ENCODE measurements around the gene PDYN.

Gene PDYN

DNA sequence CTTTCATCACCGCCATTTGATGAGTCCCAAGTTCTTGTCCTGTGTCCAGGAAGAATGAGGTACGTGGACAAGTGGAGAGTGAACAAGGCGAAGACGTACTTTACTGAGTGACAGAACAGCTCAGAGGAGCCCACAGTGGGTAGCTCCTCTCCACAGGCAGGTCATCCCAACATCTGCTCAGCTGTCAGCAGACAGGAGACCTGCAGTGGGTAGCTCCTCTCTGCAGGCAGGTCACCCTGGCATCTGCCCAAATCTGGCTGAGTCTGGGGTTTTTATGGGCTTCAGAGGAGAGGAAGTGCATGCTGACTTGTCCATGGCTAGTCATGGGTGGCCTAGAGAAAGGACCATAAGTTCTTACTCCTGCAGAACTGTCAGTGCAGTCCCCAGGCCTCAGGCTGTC, 32.7 kb upstream of the PDYN start:
- ChIA-PET POLR2A (no interaction called here), CTCF (no interaction called here)
- TF ChIP-seq SUZ12 (IDR thresholded peaks at IDR 0.05) = no peak
- DNase-seq (ENCODE audit: extremely low spot score) = no peak

DNA sequence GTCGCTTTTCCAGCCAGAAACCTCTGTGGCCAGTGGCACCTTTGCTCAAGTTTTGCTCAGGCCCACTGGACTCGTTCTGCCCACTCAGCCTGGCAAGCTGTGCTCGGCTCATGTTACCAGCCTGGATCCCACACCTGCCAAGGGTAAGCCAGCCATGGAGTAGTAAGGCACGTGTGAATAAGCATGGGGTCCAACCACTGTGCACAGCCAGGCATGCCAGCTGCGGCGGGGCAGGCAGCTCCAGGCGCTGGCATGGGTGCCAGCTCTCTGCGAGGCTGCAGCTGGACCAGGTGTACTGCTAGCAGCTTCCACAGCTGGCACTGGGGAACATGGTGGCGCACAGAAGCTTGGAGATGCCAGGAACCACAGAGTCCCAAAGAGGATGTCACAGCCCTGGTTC, 32.1 kb upstream of the PDYN start:
- ChIA-PET POLR2A (no interaction called here), CTCF (interaction anchor here (1.3 kb wide), 1 partner anchor 67 kb away, joined by 4 read pairs; no protein-coding TSS in a partner anchor)
- no peak for TF ChIP-seq L3MBTL2 (conservative IDR thresholded peaks at IDR 0.05)
- TF ChIP-seq LEF1 (IDR thresholded peaks at IDR 0.05; ENCODE audit: borderline replicate concordance) = no peak
- no peak for TF ChIP-seq FOXA1 (IDR thresholded peaks at IDR 0.05)
- no peak for TF ChIP-seq FOXK2 (IDR thresholded peaks at IDR 0.05)
- no peak for TF ChIP-seq FOXM1 (IDR thresholded peaks at IDR 0.05; ENCODE audit: borderline replicate concordance)
- no peak for TF ChIP-seq SUZ12 (IDR thresholded peaks at IDR 0.05)
- TF ChIP-seq ARNT (IDR thresholded peaks at IDR 0.05) = no peak
- TF ChIP-seq SP1 (IDR thresholded peaks at IDR 0.05) = no peak
- TF ChIP-seq ELF4 (IDR thresholded peaks at IDR 0.05) = no peak
- TF ChIP-seq CTBP1 (IDR thresholded peaks at IDR 0.05; ENCODE audit: borderline replicate concordance) = no peak
- TF ChIP-seq HDGF (IDR thresholded peaks at IDR 0.05; ENCODE audit: borderline replicate concordance) = no peak
- no peak for TF ChIP-seq ZNF384 (IDR thresholded peaks at IDR 0.05)
- no peak for DNase-seq (ENCODE audit: extremely low spot score)

DNA sequence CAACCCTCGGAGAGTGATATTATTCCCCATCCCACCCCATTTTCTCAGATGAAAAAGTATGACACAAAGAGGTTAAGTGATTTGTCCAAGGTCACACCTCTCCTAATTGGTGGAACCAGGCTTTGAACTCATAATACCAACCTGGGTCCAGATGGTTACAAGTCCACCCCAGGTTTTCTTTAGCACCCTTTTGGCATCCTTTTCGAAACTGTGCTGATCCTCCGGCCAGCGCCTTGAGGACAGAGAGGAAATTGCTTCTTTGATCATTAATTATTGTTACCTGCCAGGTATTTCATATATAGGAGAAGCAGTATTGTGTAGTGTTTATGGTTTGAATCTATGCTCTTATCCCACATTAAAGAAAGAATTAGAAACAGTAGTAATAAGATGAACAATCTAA, 29.3 kb upstream of the PDYN start:
- TF ChIP-seq ELF4 (IDR thresholded peaks at IDR 0.05) = no peak
- no peak for TF ChIP-seq CTBP1 (IDR thresholded peaks at IDR 0.05; ENCODE audit: borderline replicate concordance)
- TF ChIP-seq FOXM1 (IDR thresholded peaks at IDR 0.05; ENCODE audit: borderline replicate concordance) = no peak
- no peak for TF ChIP-seq LEF1 (IDR thresholded peaks at IDR 0.05; ENCODE audit: borderline replicate concordance)
- TF ChIP-seq HDGF (IDR thresholded peaks at IDR 0.05; ENCODE audit: borderline replicate concordance) = no peak
- TF ChIP-seq FOXK2 (IDR thresholded peaks at IDR 0.05) = no peak
- no peak for TF ChIP-seq SUZ12 (IDR thresholded peaks at IDR 0.05)
- TF ChIP-seq L3MBTL2 (conservative IDR thresholded peaks at IDR 0.05) = no peak
- no peak for TF ChIP-seq SP1 (IDR thresholded peaks at IDR 0.05)
- TF ChIP-seq TARDBP (IDR thresholded peaks at IDR 0.05) = no peak
- no peak for TF ChIP-seq BHLHE40 (IDR thresholded peaks at IDR 0.05; ENCODE audit: borderline replicate concordance)
- no peak for TF ChIP-seq FOXA1 (IDR thresholded peaks at IDR 0.05)
- no peak for DNase-seq (ENCODE audit: extremely low spot score)
- POLR2A ChIA-PET = no interaction called here
- CTCF ChIA-PET = interaction anchor here (0.6 kb wide), 1 partner anchor 69 kb away, joined by 3 read pairs; no protein-coding TSS in a partner anchor

DNA sequence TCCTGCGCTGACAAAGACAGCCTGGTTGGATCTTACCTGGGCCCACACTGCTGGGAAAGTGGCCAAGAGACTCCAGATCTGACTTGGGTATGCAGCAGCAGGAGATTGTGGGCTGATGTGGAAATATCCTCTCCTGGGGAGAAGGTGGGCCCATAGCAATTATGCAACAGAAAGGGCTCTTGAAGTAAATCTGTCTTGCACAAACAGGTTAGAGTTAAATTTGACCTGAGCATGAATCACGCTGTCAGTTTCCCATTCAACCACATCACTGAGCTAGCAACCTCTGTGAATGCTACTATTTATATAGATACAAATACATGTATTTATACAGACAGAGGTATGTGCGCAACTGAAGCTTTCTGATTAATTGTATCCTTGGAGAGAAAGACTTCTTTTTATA, 28.3 kb upstream of the PDYN start:
- POLR2A ChIA-PET = no interaction called here
- CTCF ChIA-PET = interaction anchor here (0.6 to 0.9 kb wide), 2 partner anchors 16 to 57 kb away, joined by 3 read pairs; no protein-coding TSS in a partner anchor
- no peak for DNase-seq (ENCODE audit: extremely low spot score)
- no peak for TF ChIP-seq CTBP1 (IDR thresholded peaks at IDR 0.05; ENCODE audit: borderline replicate concordance)
- no peak for TF ChIP-seq ELF4 (IDR thresholded peaks at IDR 0.05)
- TF ChIP-seq FOXA1 (IDR thresholded peaks at IDR 0.05) = no peak
- TF ChIP-seq BHLHE40 (IDR thresholded peaks at IDR 0.05; ENCODE audit: borderline replicate concordance) = no peak
- no peak for TF ChIP-seq SP1 (IDR thresholded peaks at IDR 0.05)
- TF ChIP-seq ARNT (IDR thresholded peaks at IDR 0.05) = no peak
- TF ChIP-seq SUZ12 (IDR thresholded peaks at IDR 0.05) = no peak
- TF ChIP-seq L3MBTL2 (conservative IDR thresholded peaks at IDR 0.05) = no peak
- TF ChIP-seq LEF1 (IDR thresholded peaks at IDR 0.05; ENCODE audit: borderline replicate concordance) = no peak
- no peak for TF ChIP-seq FOXM1 (IDR thresholded peaks at IDR 0.05; ENCODE audit: borderline replicate concordance)

DNA sequence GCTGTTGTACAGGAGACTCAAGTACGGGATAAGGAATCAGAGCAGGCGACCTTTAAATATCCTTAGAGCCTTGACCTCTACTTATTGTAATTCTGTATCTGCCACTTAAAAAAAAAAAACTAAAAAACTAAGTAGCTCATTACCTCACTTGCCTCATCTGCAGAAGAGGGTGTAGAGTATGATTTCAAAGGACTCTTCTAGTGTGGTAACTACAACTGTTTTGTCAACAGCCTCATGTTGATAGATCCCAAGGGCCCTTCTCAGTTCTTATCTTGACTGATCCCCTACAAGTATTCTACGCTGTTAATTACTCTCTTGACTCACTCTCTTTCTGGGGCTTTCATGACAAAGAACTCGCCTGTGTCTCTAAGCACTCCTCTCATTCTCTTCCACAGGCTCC, 16.7 kb upstream of the PDYN start:
- TF ChIP-seq ELF4 (IDR thresholded peaks at IDR 0.05) = no peak
- TF ChIP-seq SP1 (IDR thresholded peaks at IDR 0.05) = no peak
- TF ChIP-seq ZNF384 (IDR thresholded peaks at IDR 0.05) = no peak
- no peak for TF ChIP-seq FOXM1 (IDR thresholded peaks at IDR 0.05; ENCODE audit: borderline replicate concordance)
- no peak for TF ChIP-seq NFRKB (IDR thresholded peaks at IDR 0.05)
- no peak for TF ChIP-seq CTBP1 (IDR thresholded peaks at IDR 0.05; ENCODE audit: borderline replicate concordance)
- TF ChIP-seq, protein P1, sequence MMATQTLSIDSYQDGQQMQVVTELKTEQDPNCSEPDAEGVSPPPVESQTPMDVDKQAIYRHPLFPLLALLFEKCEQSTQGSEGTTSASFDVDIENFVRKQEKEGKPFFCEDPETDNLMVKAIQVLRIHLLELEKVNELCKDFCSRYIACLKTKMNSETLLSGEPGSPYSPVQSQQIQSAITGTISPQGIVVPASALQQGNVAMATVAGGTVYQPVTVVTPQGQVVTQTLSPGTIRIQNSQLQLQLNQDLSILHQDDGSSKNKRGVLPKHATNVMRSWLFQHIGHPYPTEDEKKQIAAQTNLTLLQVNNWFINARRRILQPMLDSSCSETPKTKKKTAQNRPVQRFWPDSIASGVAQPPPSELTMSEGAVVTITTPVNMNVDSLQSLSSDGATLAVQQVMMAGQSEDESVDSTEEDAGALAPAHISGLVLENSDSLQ (IDR thresholded peaks at IDR 0.05) = no peak
- no peak for TF ChIP-seq BHLHE40 (IDR thresholded peaks at IDR 0.05; ENCODE audit: borderline replicate concordance)
- no peak for TF ChIP-seq ARNT (IDR thresholded peaks at IDR 0.05)
- no peak for TF ChIP-seq SUZ12 (IDR thresholded peaks at IDR 0.05)
- no peak for TF ChIP-seq LEF1 (IDR thresholded peaks at IDR 0.05; ENCODE audit: borderline replicate concordance)
- TF ChIP-seq FOXA1 (IDR thresholded peaks at IDR 0.05) = no peak
- no peak for TF ChIP-seq HDGF (IDR thresholded peaks at IDR 0.05; ENCODE audit: borderline replicate concordance)
- TF ChIP-seq L3MBTL2 (conservative IDR thresholded peaks at IDR 0.05) = no peak
- TF ChIP-seq FOXK2 (IDR thresholded peaks at IDR 0.05) = no peak
- no peak for TF ChIP-seq TARDBP (IDR thresholded peaks at IDR 0.05)
- ChIA-PET CTCF (interaction anchor here (0.6 kb wide), 1 partner anchor 163 kb away, joined by 3 read pairs; no protein-coding TSS in a partner anchor), POLR2A (no interaction called here)
- DNase-seq (ENCODE audit: extremely low spot score) = no peak

DNA sequence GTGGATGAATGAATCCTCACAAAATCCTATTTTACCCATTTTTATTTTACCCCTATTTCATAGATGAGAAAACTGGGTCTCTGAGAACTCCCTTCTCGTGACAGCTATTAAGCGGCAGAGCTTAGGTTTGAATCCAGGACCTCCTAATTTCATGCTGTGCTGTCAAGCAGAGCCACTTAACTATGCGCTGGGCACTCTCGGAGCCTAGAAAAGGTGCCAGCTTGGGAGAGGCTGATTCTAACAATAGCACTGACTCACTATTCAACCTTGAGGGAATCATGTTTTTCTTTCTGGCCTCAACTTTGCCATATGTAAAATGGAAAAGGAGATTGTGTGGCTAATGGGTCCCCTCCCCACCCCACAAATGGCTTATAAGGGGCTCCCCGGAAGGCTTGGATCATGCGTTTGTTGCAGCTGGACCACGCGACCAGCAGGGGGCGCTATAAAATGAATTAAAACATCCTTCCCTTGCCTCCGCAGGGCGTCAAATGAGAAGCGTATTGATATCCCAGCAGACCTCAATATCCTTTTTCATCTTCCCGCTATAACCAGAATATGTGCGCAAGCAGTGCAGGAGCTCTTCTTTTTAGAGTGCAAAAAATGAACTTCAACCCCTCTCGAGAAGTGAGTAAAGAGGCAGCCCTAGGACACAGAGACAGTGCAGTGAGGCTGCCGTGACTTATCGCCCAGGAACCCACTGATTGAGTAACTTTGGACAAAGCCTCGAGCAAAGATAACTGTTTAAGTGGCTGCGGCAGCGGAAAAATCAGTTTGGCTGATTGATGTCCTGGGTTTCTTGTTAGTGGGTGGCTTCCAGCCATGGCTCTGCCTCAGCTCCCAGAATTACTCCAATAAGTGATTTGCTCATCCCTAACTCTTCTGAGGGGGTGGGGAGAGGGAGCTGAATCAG, 12.8 kb upstream of the PDYN start:
- peak; percentile 64 for DNase-seq (ENCODE audit: extremely low spot score)
- POLR2A ChIA-PET = no interaction called here
- no peak for TF ChIP-seq LEF1 (IDR thresholded peaks at IDR 0.05; ENCODE audit: borderline replicate concordance)
- no peak for TF ChIP-seq ELF4 (IDR thresholded peaks at IDR 0.05)
- TF ChIP-seq FOXA1 (IDR thresholded peaks at IDR 0.05) = no peak
- no peak for TF ChIP-seq ZNF384 (IDR thresholded peaks at IDR 0.05)
- no peak for TF ChIP-seq ARNT (IDR thresholded peaks at IDR 0.05)
- TF ChIP-seq L3MBTL2 (conservative IDR thresholded peaks at IDR 0.05) = peak; percentile 47; the same call in 1 of the 2 replicates
- CTCF ChIA-PET = interaction anchor here (0.8 to 1.7 kb wide), 6 partner anchors 10 to 166 kb away, joined by 3 to 5 read pairs (median 4); no protein-coding TSS in a partner anchor

Measured in HEK293T (cell line).